MM.1S (cell line): Measurements from ENCODE around the gene MS4A10.

Experiments used
- DNase-seq: peaks from one replicate; pipeline ENCODE4 v3.0.0-alpha.2; 2015
- H2AFZ ChIP-seq: fragments of 300-600 bp; sonication (generic); 2 replicates; pipeline ENCODE4 v1.6.0; 2016; ENCODE audit warnings: antibody characterized with exemption, low read length
- H3F3A ChIP-seq: fragments of 300-600 bp; sonication (generic); 2 replicates; pipeline ENCODE4 v1.6.1; 2016; ENCODE audit warnings: mild to moderate bottlenecking, antibody characterized with exemption, low read length, moderate library complexity, mixed read lengths; ENCODE audit not compliant: insufficient read depth
- H3K27ac ChIP-seq: fragments of 300-600 bp; sonication (generic); 2 replicates; pipeline ENCODE4 v1.5.1; 2016; ENCODE audit warnings: mild to moderate bottlenecking, low read length
- H3K27me3 ChIP-seq: fragments of 300-600 bp; sonication (generic); replicated peaks from 2 replicates; pipeline ENCODE4 v1.6.0; 2016; ENCODE audit warnings: low read length; ENCODE audit not compliant: insufficient read depth
- H3K36me3 ChIP-seq: fragments of 300-600 bp; sonication (generic); replicated peaks from 2 replicates; pipeline ENCODE4 v1.6.1; 2016; ENCODE audit warnings: mild to moderate bottlenecking, low read length, mixed read lengths; ENCODE audit not compliant: insufficient read depth
- H3K4me1 ChIP-seq: fragments of 300-600 bp; sonication (generic); 2 replicates; pipeline ENCODE4 v1.6.1; 2016; ENCODE audit warnings: low read length, mixed read lengths
- H3K4me2 ChIP-seq: fragments of 300-600 bp; sonication (generic); 2 replicates; pipeline ENCODE4 v1.6.0; 2016; ENCODE audit warnings: low read depth, low read length
- H3K4me3 ChIP-seq: fragments of 300-600 bp; sonication (generic); 2 replicates; pipeline ENCODE4 v1.5.1; 2016; ENCODE audit warnings: low read length, mixed read lengths
- H3K79me2 ChIP-seq: fragments of 300-600 bp; sonication (generic); 2 replicates; pipeline ENCODE4 v1.6.1; 2016; ENCODE audit warnings: mixed run types, low read length, mixed read lengths
- H3K9ac ChIP-seq: fragments of 300-600 bp; sonication (generic); 2 replicates; pipeline ENCODE4 v1.6.1; 2016; ENCODE audit warnings: low read length, mixed read lengths
- H3K9me2 ChIP-seq: fragments of 300-600 bp; sonication (generic); replicated peaks from 2 replicates; pipeline ENCODE4 v1.6.1; 2016; ENCODE audit warnings: mild to moderate bottlenecking, low read length, mixed read lengths; ENCODE audit not compliant: insufficient read depth
- H3K9me3 ChIP-seq: fragments of 300-600 bp; sonication (generic); replicated peaks from 2 replicates; pipeline ENCODE4 v1.6.1; 2016; ENCODE audit warnings: mild to moderate bottlenecking, low read length, mixed read lengths; ENCODE audit not compliant: insufficient read depth
- H4K20me1 ChIP-seq: fragments of 300-600 bp; sonication (generic); 2 replicates; pipeline ENCODE4 v1.6.1; 2016; ENCODE audit warnings: mild to moderate bottlenecking, low read length, moderate library complexity, mixed read lengths; ENCODE audit not compliant: insufficient read depth
- CTCF ChIP-seq: fragments of 300-600 bp; sonication (generic); IDR thresholded peaks from 2 replicates; pipeline ENCODE4 v1.5.1; 2016; ENCODE audit warnings: antibody characterized with exemption, low read length, mixed read lengths
- EZH2 ChIP-seq: fragments of 300-600 bp; sonication (generic); optimal IDR thresholded peaks from 2 replicates; pipeline ENCODE3; 2017; ENCODE audit warnings: low read depth, mild to moderate bottlenecking, antibody characterized with exemption, low read length, mixed read lengths
- EZH2phosphoT487 ChIP-seq: fragments of 300-600 bp; sonication (generic); IDR thresholded peaks from 2 replicates; pipeline ENCODE4 v1.6.1; 2018; ENCODE audit warnings: antibody characterized with exemption, low read length

The MS4A10 gene

GRCh38 chr11:60848714-60849151 lies 63.6 kb downstream of the MS4A10 start:
- Histone ChIP-seq H3K4me2 (no peak overlapping the region), H3K27me3 (no peaks in the 10 kb centered on the region), H4K20me1 (no peaks in the 10 kb centered on the region), H3K27ac (no peak overlapping the region), H2AFZ (no peak overlapping the region), H3F3A (peaks cover 27% of the 10 kb centered on the region), H3K4me3 (no peak overlapping the region), H3K36me3 (peaks cover 44% of the 10 kb centered on the region), H3K9me2 (no peaks in the 10 kb centered on the region), H3K79me2 (peaks cover 62% of the 10 kb centered on the region), H3K9me3 (no peaks in the 10 kb centered on the region), H3K4me1 (peaks cover 10% of the 10 kb centered on the region; the same call in 1 of the 2 replicates), H3K9ac (no peak overlapping the region)
- DNase-seq = no peak
- no peak for TF ChIP-seq CTCF
- no peak for TF ChIP-seq EZH2phosphoT487
- TF ChIP-seq EZH2 = no peak

GRCh38 chr11:60849641-60850520 lies 64.7 kb downstream of the MS4A10 start:
- Histone ChIP-seq H3K36me3 (peaks cover 44% of the 10 kb centered on the region), H3K9ac (no peak overlapping the region), H3K9me2 (no peaks in the 10 kb centered on the region), H4K20me1 (no peaks in the 10 kb centered on the region), H3K4me2 (no peak overlapping the region), H3K4me1 (peaks cover 10% of the 10 kb centered on the region; the same call in 1 of the 2 replicates), H3K9me3 (no peaks in the 10 kb centered on the region), H3K27ac (no peak overlapping the region), H3F3A (peaks cover 35% of the 10 kb centered on the region), H2AFZ (no peak overlapping the region), H3K27me3 (no peaks in the 10 kb centered on the region), H3K79me2 (peaks cover 50% of the 10 kb centered on the region), H3K4me3 (no peak overlapping the region)
- TF ChIP-seq EZH2phosphoT487 (no peak), EZH2 (no peak), CTCF (no peak)
- no peak for DNase-seq
